HepG2 (cell line): ENCODE measurements around the gene PTPN20. TPM values are rescaled to one million over a fixed set of nuclear protein-coding genes. Genes with fewer than 3 reads are reported as not detected.

Source experiments
- ATAC-seq: fragments of 200-7000 bp; cut with Tn5 transposase; 3 replicates; pipeline ENCODE4 v1.9.1; 2020; ENCODE audit warnings: mild to moderate bottlenecking, moderate library complexity
- BruUV-seq: library from RNA; stranded (reverse); fragments of 400-500 nt; replicated peaks from 2 replicates; lab custom pipeline; 2021; lab: Mats Ljungman, UMichigan
- CTCF ChIA-PET: fragments of 300-600 bp; formaldehyde crosslinking; extraction: SDS; loops from one replicate; lab custom pipeline; 2021; ENCODE audit warnings: low total read pairs, inconsistent platforms, low intra/inter-chr PET ratio; lab: Yijun Ruan, JAX
- POLR2A ChIA-PET: fragments of 350-600 bp; sonication (Branson Sonifier 250); formaldehyde crosslinking; loops from one replicate; lab custom pipeline; 2020; ENCODE audit warnings: antibody characterized with exemption, inconsistent platforms; lab: Yijun Ruan, JAX
- DNase-seq: peaks from one replicate; pipeline ENCODE4 v3.0.0-alpha.2; 2015; ENCODE audit warnings: low spot score
- FAIRE-seq: peaks from 3 replicates; lab custom pipeline; 2011; peaks lifted over from hg19 to GRCh38; lab: Jason Lieb, UNC
- H2AFZ ChIP-seq: one replicate; pipeline ENCODE4 v1.6.1; 2011; ENCODE audit warnings: low read length, inconsistent platforms
- H3K27ac ChIP-seq: fragments of 300-600 bp; 3 replicates; pipeline ENCODE4 v1.8.0; 2011; ENCODE audit warnings: mixed run types, mild to moderate bottlenecking, mixed read lengths, low read length, inconsistent platforms; ENCODE audit not compliant: insufficient read depth; ENCODE audit errors: extremely low read length
- H3K27me3 ChIP-seq, 2 experiments: fragments of 200-600 bp in 1 of 2; 2 replicates in 1 of 2; 3 replicates in 1 of 2; pipeline versions ENCODE4 v1.6.0 to v1.8.0; 2011; ENCODE audit warnings: low read length in 2 of 2, mild to moderate bottlenecking in 2 of 2, moderate library complexity in 2 of 2, inconsistent platforms in 1 of 2; ENCODE audit not compliant: insufficient read depth in 2 of 2, control insufficient read depth in 1 of 2
- H3K36me3 ChIP-seq, 2 experiments: fragments of 200-600 bp in 1 of 2; replicated peaks in 1 of 2; 2 replicates in 1 of 2; 3 replicates in 1 of 2; pipeline versions ENCODE4 v1.5.1 to v1.8.0; 2011; ENCODE audit warnings: low read length in 2 of 2, inconsistent platforms in 1 of 2; ENCODE audit not compliant: insufficient read depth in 2 of 2, control insufficient read depth in 1 of 2
- H3K4me1 ChIP-seq: 2 replicates; pipeline ENCODE4 v1.5.1; 2012; ENCODE audit warnings: low read length, inconsistent platforms; ENCODE audit not compliant: insufficient read depth
- H3K4me2 ChIP-seq: 2 replicates; pipeline ENCODE4 v1.6.0; 2011; ENCODE audit warnings: low read depth, low read length, inconsistent platforms
- H3K4me3 ChIP-seq, 3 experiments: fragments of 200-600 bp in 1 of 3; sonication (generic), shearing (Covaris generic) in 1 of 3; replicated peaks in 1 of 3; 2 replicates each; pipeline ENCODE4 v1.5.1; 2011 to 2016; ENCODE audit warnings: low read length in 3 of 3, inconsistent platforms in 2 of 3, low read depth in 2 of 3, mild to moderate bottlenecking in 2 of 3, control low read depth in 1 of 3, mixed read lengths in 1 of 3; ENCODE audit not compliant: insufficient read depth in 1 of 3
- H3K79me2 ChIP-seq: one replicate; pipeline ENCODE4 v1.6.1; 2011; ENCODE audit warnings: low read length, inconsistent platforms; ENCODE audit not compliant: insufficient read depth
- H3K9ac ChIP-seq: 2 replicates; pipeline ENCODE4 v1.6.0; 2011; ENCODE audit warnings: mild to moderate bottlenecking, low read depth, low read length, inconsistent platforms; ENCODE audit not compliant: insufficient read depth
- H3K9me3 ChIP-seq: 2 replicates; pipeline ENCODE4 v1.5.1; 2012; ENCODE audit warnings: mild to moderate bottlenecking, low read length
- H4K20me1 ChIP-seq: 2 replicates; pipeline ENCODE4 v1.6.0; 2011; ENCODE audit warnings: inconsistent platforms, mild to moderate bottlenecking, low read length, moderate library complexity; ENCODE audit not compliant: insufficient read depth
- ATM ChIP-seq: fragments of 450-650 bp; IDR thresholded peaks from 2 replicates; pipeline ENCODE4 v1.7.1; 2017; ENCODE audit warnings: mild to moderate bottlenecking, borderline replicate concordance
- CREM ChIP-seq, 2 experiments: sonication (generic) in 1 of 2; formaldehyde crosslinking in 1 of 2; IDR thresholded peaks; 2 replicates each; pipeline versions ENCODE4 v1.4.0 to v1.6.1; 2016 to 2020; ENCODE audit warnings: antibody characterized with exemption in 1 of 2, mild to moderate bottlenecking in 1 of 2, missing genetic modification reagents in 1 of 2
- GFI1 ChIP-seq: sonication (generic); formaldehyde crosslinking; IDR thresholded peaks from 2 replicates; pipeline ENCODE4 v1.5.0; 2020; ENCODE audit warnings: missing genetic modification reagents, mild to moderate bottlenecking, borderline replicate concordance
- GTF3A ChIP-seq: sonication (generic); formaldehyde crosslinking; conservative IDR thresholded peaks from 2 replicates; pipeline ENCODE4 v1.4.0; 2020; ENCODE audit warnings: mild to moderate bottlenecking, missing genetic modification reagents
- HMGXB3 ChIP-seq: sonication (generic); formaldehyde crosslinking; IDR thresholded peaks from 2 replicates; pipeline ENCODE4 v1.4.0; 2020; ENCODE audit warnings: missing genetic modification reagents, borderline replicate concordance
- SRSF9 ChIP-seq: fragments of 200-400 bp; formaldehyde crosslinking; IDR thresholded peaks from 2 replicates; pipeline ENCODE4 v1.6.1; 2018; ENCODE audit warnings: borderline replicate concordance, mild to moderate bottlenecking, low read depth, low read length; ENCODE audit not compliant: insufficient read depth, poor library complexity, severe bottlenecking
- TFDP1 ChIP-seq: IDR thresholded peaks from 2 replicates; pipeline ENCODE4 v1.6.1; 2016; ENCODE audit warnings: missing compliant biosample characterization, missing genetic modification reagents, borderline replicate concordance
- ZBTB25 ChIP-seq: IDR thresholded peaks from 2 replicates; pipeline ENCODE4 v1.6.1; 2018; ENCODE audit warnings: missing genetic modification reagents
- ZNF17 ChIP-seq: sonication (generic); formaldehyde crosslinking; IDR thresholded peaks from 2 replicates; pipeline ENCODE4 v1.5.0; 2020; ENCODE audit warnings: mild to moderate bottlenecking, missing genetic modification reagents
- WGBS: methylation state at CpG from one replicate; pipeline ENCODE4 v1.1.6; 2017; ENCODE audit warnings: low lambda C conversion rate; 5-methylcytosine and 5-hydroxymethylcytosine counted together
- in situ Hi-C: cut with HindIII; loops from 2 replicates; pipeline ENCODE4 v1.10.0; 2017; ENCODE audit warnings: low pct_unique_long_range_greater_than_20kb; ENCODE audit not compliant: extremely low pct_ligation_motif_present
- intact Hi-C: fragments of 100-400 bp; cut with micrococcal nuclease; formaldehyde crosslinking; loops from one replicate; pipeline ENCODE4 v1.10.0; 2022; ENCODE audit not compliant: unreplicated experiment
- polyA plus RNA-seq, 8 experiments: library from polyadenylated mRNA; depleted of rRNA in 3 of 8; stranded (reverse) in 7 of 8; unstranded in 1 of 8; fragments of >200 nt; fragmentation: Illumina TruSeq in 4 of 8; extraction: Trizol in 4 of 8; gene quantifications; 2 replicates each; pipeline versions ENCODE4 v1.2.1 to v1.2.3, GENCODE V29; 2011 to 2016; ENCODE audit warnings: low read depth in 4 of 8, missing spikeins in 1 of 8, mixed read lengths in 1 of 8; ENCODE audit not compliant: insufficient read depth in 1 of 8
- total RNA-seq, 5 experiments: library from RNA; depleted of rRNA; stranded (reverse); fragments of >200 nt; fragmentation: Illumina TruSeq; extraction: Trizol; gene quantifications; 2 replicates each; pipeline ENCODE4 v1.2.3, GENCODE V29; 2016; ENCODE audit warnings: low read depth in 1 of 5

PTPN20 gene
- total and polyA plus RNA-seq, 2 of the 13 experiments (the other 11 are each of a cell fraction or from before 2014, with no cell fraction given) = not detected

GRCh38 chr10:47013507-47014154 lies 102.4 kb downstream of the PTPN20 start:
- Histone ChIP-seq H3K9ac (no peak overlapping the region), H3K4me2 (no peak overlapping the region), H3K79me2 (no peaks in the 10 kb centered on the region), H3K27me3 (no peaks in the 10 kb centered on the region), H3K4me1 (no peaks in the 10 kb centered on the region), H4K20me1 (no peaks in the 10 kb centered on the region), H3K27ac (no peak overlapping the region), H3K9me3 (no peaks in the 10 kb centered on the region), H3K36me3 (no peaks in the 10 kb centered on the region), H3K4me3 (no peak overlapping the region), H2AFZ (no peak overlapping the region)
- TF ChIP-seq SRSF9 = no peak
- BruUV-seq = no TSS peak
- ATAC-seq (no peak), DNase-seq (no peak), FAIRE-seq (no peak)
- POLR2A ChIA-PET = no interaction called here
- CTCF ChIA-PET = no interaction called here
- 23% methylated on average over 10 of the region's 14 CpGs for WGBS
- in situ Hi-C loops (no loop called here), intact Hi-C loops (no loop called here)

GRCh38 chr10:47015404-47015803 lies 104.2 kb downstream of the PTPN20 start:
- Histone ChIP-seq H3K4me2 (no peak overlapping the region), H3K27ac (no peak overlapping the region), H3K4me3 (no peak overlapping the region), H3K36me3 (no peaks in the 10 kb centered on the region), H2AFZ (no peak overlapping the region), H3K79me2 (no peaks in the 10 kb centered on the region), H4K20me1 (no peaks in the 10 kb centered on the region), H3K9me3 (no peaks in the 10 kb centered on the region), H3K27me3 (0 out of 5 replicates have a peak, but pooled peaks cover 0 to 3% of the 10 kb centered on the region in 2 experiments), H3K4me1 (no peaks in the 10 kb centered on the region), H3K9ac (no peak overlapping the region)
- ATAC-seq = no peak
- intact Hi-C loops = no loop called here
- in situ Hi-C loops = no loop called here
- FAIRE-seq = no peak
- ChIA-PET POLR2A (no interaction called here), CTCF (no interaction called here)
- no peak for DNase-seq
- BruUV-seq = no TSS peak
- TF ChIP-seq GFI1 = no peak
- TF ChIP-seq TFDP1 (CRISPR knock-in tag) = no peak
- TF ChIP-seq CREM (IDR thresholded peaks at IDR 0.05) = no peak
- TF ChIP-seq CREM (CRISPR knock-in tag; IDR thresholded peaks at IDR 0.05) = no peak
- TF ChIP-seq GTF3A = no peak
- no peak for TF ChIP-seq HMGXB3 (CRISPR knock-in tag)
- TF ChIP-seq ZNF17 (CRISPR knock-in tag) = no peak
- no peak for TF ChIP-seq ATM
- no peak for TF ChIP-seq ZBTB25
